ACC112 (cell line): ENCODE results near the gene CCDC188.

Experiments used
- H2AFZ ChIP-seq: fragments of 200-600 bp; sonication (generic); one replicate; pipeline ENCODE4 v1.6.0; 2017; ENCODE audit warnings: antibody characterized with exemption, low read length; ENCODE audit not compliant: unreplicated experiment
- H3K27ac ChIP-seq: fragments of 200-600 bp; sonication (generic); 2 replicates; pipeline ENCODE4 v1.5.1; 2014; ENCODE audit warnings: low read depth, mild to moderate bottlenecking, antibody characterized with exemption, low read length, moderate library complexity
- H3K27me3 ChIP-seq: fragments of 200-600 bp; sonication (generic); 2 replicates; pipeline ENCODE4 v1.6.1; 2014; ENCODE audit warnings: mild to moderate bottlenecking, antibody characterized with exemption, low read length, moderate library complexity, mixed read lengths; ENCODE audit not compliant: insufficient read depth
- H3K36me3 ChIP-seq: fragments of 200-600 bp; sonication (generic); 2 replicates; pipeline ENCODE4 v1.6.1; 2016; ENCODE audit warnings: mild to moderate bottlenecking, antibody characterized with exemption, low read length, moderate library complexity, mixed read lengths; ENCODE audit not compliant: insufficient read depth
- H3K4me1 ChIP-seq: fragments of 200-600 bp; sonication (generic); one replicate; pipeline ENCODE4 v1.6.1; 2016; ENCODE audit warnings: low read length, mixed read lengths; ENCODE audit not compliant: insufficient read depth, unreplicated experiment, control insufficient read depth
- H3K4me3 ChIP-seq: fragments of 200-600 bp; sonication (generic); 2 replicates; pipeline ENCODE4 v1.5.1; 2014; ENCODE audit warnings: mild to moderate bottlenecking, low read depth, low read length
- H3K79me2 ChIP-seq: fragments of 200-600 bp; sonication (generic); one replicate; pipeline ENCODE4 v1.6.0; 2016; ENCODE audit warnings: low read length; ENCODE audit not compliant: control insufficient read depth, unreplicated experiment, insufficient read depth

CCDC188 gene

DNA sequence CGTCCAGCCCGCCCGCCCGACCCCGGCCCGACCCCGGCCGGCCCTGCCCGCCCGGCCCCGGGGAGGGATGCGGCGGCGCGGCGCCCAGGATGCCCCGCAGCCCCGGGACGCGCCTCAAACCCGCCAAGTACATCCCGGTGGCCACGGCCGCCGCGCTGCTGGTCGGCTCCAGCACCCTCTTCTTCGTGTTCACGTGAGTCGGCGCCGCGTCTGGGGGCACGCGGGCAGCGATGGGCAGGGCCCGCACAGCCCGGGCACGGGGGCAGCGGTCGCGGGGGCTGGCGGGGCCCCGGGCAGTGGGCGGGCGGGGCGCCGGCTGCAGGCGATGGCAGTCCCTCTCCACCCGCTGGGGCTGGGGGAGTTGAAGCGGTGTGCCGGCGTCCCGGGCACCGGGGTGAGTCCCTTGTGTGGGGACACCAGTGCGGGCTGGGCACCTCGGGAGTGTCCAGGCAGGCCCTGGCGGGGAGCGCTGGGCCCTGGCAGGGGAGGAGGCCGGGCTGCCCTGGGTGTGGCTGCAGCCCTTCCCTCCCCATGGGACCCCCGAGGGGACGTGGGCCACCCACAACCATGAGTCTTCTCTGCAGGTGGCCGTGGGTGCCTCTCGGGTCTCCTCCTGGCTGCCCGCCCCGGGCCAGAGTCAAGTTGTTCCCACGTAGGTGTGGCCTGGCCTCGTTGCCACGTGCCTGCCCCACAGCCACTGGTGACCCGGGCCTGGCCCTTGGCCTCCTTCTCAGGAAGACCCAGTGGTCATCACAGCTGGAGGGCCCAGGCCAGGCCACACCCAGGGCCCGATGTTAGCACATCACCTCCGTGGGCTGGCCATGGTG is 18.8 kb downstream of the CCDC188 start:
- Histone ChIP-seq H2AFZ (peak overlapping the region; percentile 60), H3K4me1 (peaks cover 6% of the 10 kb centered on the region), H3K36me3 (no peaks in the 10 kb centered on the region), H3K4me3 (peak overlapping the region; percentile 90), H3K27me3 (no peaks in the 10 kb centered on the region), H3K79me2 (peaks cover 32% of the 10 kb centered on the region), H3K27ac (no peak overlapping the region)

DNA sequence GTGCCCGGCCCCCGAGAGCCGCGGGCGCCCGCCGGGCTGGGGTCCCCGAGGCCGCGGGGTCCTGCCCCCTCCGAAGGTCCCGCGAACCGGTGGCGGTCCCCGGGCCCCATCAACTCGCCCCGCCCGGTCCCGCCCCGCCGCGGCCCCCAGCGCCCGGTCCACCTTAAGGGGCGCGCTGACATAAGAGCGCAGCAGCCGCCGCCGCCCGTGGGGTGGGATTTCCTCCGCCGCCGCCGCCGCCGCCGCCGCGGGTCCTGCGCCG is 19.3 kb downstream of the CCDC188 start, which contains the start of gene ZDHHC8:
ZDHHC8 (plus strand) TSS at position 208 of the 262 bp plus-strand sequence. CDS start 144 bp downstream, outside the sequence.
- peak within 1 kb of the TSS; percentile 90 for H3K4me3 ChIP-seq
- no peak within 1 kb of the TSS for H3K27ac ChIP-seq
- peak within 1 kb of the TSS; percentile 60 for H2AFZ ChIP-seq
- H3K79me2 ChIP-seq = peaks cover 32% of the 10 kb centered on the region
- H3K36me3 ChIP-seq = no peaks in the 10 kb centered on the region
- H3K4me1 ChIP-seq = peaks cover 6% of the 10 kb centered on the region
- H3K27me3 ChIP-seq = no peaks in the 10 kb centered on the region

DNA sequence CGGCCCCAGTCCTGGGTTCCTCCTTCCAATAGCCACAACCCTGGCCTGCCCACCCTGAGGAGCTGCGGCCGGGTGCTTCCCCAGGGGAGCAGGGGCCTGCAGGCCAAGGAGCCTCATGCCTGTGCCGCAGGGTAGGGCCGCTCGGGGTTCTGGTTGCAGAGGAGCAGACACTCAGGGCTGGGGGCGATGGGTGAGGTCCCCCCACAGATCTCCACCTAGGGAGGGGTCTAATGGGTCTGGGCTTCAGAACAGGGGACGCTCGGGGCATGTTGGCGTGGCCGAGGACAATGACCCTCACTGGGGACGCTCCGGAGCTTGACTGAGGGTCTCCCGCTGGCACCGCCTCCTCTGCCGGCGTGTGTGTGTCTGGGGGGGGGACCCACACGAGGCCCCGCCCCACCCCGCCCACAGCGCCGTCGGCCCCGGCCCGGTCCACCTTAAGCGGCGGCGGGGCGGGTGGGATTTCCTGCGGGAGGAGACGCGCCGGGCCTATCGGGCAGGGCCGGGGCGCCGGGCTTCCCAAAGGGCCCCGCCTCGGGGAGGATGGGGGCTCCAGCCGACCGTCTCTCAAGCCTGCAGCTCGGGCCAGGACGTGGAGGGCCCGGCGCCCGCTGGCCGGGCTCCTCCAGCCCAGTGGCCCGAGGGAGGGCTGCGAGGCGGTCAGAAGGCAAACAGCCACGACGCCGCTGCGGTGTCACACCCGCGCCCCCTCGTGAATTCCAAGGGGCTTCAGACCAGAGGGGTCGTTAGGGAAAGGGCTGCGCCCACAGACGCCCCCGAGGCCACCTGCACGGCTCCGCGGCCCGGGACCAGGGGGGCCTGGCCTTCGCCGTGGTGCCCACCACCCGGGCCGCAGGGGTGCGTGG is 19.9 kb downstream of the CCDC188 start:
- peak overlapping the region; percentile 82 for H3K4me3 ChIP-seq

DNA sequence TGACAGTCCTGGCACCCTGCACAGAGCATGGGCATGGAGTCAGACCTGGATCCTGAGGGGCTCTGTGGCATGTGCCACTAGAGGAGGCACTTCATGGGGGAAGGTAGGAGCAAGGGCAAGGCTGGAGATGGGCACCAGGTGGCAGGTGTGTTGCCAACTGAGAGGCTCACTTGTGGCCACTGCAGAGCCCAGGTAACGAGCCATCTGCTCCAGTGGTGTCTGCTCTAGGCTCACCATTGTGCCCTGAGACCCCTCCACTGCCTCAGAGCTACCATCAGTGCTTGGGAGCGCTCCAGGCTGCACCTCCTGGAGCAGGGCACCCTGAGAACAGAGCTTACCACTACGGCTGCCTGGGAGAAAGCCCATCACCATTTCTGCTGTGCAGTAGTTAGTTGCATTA is 20.5 kb downstream of the CCDC188 start:
- Histone ChIP-seq H3K4me1 (peaks cover 6% of the 10 kb centered on the region), H3K27me3 (no peaks in the 10 kb centered on the region), H3K4me3 (no peak overlapping the region), H3K27ac (no peak overlapping the region), H2AFZ (no peak overlapping the region), H3K79me2 (peaks cover 22% of the 10 kb centered on the region), H3K36me3 (no peaks in the 10 kb centered on the region)

More for the DNA sequence above, 19.9 kb downstream of the CCDC188 start:
- Histone ChIP-seq H3K27me3 (no peaks in the 10 kb centered on the region), H3K27ac (no peak overlapping the region), H3K79me2 (peaks cover 27% of the 10 kb centered on the region), H2AFZ (peak overlapping the region; percentile 14), H3K4me1 (peaks cover 6% of the 10 kb centered on the region), H3K36me3 (no peaks in the 10 kb centered on the region)

DNA sequence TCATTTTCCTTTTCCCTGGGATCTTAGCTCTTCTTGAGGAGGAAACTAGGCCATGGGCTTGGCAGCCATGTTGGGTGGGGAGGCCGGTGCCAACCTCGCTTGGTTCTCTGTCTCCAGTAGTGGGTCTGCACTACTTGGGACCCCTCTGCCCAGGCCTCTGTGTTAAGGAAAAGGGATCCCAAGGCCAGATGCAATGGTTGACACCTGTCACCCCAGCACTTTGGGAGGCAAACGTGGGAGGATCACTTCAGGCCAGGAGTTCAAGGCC is 21.2 kb downstream of the CCDC188 start:
- peaks cover 6% of the 10 kb centered on the region for H3K4me1 ChIP-seq
- no peak overlapping the region for H3K27ac ChIP-seq
- H3K4me3 ChIP-seq = no peak overlapping the region
- H3K27me3 ChIP-seq = no peaks in the 10 kb centered on the region
- no peak overlapping the region for H2AFZ ChIP-seq
- peaks cover 19% of the 10 kb centered on the region for H3K79me2 ChIP-seq
- no peaks in the 10 kb centered on the region for H3K36me3 ChIP-seq

DNA sequence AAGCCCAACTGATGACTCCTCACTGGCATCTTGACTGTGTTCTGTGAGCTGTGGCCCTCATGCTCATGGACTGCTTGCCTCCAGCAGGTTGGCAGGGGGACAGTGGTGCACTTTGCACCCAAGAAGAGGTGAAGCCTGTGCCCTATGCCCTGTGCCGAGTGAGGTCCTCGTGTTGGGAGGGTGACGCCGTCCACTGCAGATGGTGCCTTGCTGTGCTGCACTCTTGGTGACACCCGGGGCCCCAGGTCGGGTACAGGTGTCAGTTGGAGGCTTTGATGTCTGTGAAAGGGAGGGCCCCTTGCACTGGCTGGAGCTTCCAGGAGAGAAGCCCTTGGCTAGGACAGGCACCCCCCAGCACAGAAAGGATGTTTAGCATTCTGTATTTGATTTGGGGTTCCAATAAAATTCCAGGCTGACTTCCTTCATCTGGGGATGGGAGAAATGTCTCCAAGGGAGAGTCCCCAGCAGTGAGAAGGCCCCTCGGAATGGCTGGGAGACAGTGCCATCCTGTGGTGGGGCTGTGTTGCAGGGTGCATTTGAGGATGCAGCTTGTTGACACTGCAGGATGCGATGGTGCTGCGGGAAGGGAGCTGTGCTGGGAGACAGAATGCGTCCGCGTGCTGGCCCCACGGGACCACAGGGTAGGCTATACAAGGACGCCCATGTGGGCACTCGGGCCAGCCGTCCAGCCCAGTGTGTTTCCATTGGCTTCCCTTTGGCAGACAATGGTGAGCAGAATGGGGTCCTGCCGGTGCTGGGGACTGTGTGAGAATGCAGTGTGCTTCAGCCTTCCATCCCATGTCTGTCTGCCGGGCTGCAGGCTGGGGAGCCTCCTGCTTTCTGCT is 21.7 kb downstream of the CCDC188 start:
- Histone ChIP-seq H3K4me3 (no peak overlapping the region), H3K27me3 (no peaks in the 10 kb centered on the region), H3K79me2 (peaks cover 14% of the 10 kb centered on the region), H3K27ac (no peak overlapping the region), H3K36me3 (no peaks in the 10 kb centered on the region), H2AFZ (no peak overlapping the region), H3K4me1 (peaks cover 6% of the 10 kb centered on the region)

DNA sequence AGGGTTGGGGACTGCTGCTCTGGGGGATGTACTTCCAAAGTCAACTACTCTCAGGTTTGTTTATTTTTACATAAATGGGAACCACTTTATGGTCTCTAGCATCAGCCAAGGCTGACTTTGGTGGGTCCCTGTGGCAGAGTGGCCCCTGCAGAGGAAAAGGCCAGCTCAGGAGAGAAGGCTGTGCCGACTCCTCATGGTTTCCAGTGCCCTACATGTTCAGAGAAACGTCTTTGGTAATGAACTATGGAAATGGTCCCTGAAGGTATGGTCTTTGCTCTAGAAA is 22.3 kb downstream of the CCDC188 start:
- Histone ChIP-seq H2AFZ (no peak overlapping the region), H3K27me3 (no peaks in the 10 kb centered on the region), H3K27ac (no peak overlapping the region), H3K36me3 (no peaks in the 10 kb centered on the region), H3K79me2 (peaks cover 14% of the 10 kb centered on the region), H3K4me3 (no peak overlapping the region), H3K4me1 (peaks cover 6% of the 10 kb centered on the region)

DNA sequence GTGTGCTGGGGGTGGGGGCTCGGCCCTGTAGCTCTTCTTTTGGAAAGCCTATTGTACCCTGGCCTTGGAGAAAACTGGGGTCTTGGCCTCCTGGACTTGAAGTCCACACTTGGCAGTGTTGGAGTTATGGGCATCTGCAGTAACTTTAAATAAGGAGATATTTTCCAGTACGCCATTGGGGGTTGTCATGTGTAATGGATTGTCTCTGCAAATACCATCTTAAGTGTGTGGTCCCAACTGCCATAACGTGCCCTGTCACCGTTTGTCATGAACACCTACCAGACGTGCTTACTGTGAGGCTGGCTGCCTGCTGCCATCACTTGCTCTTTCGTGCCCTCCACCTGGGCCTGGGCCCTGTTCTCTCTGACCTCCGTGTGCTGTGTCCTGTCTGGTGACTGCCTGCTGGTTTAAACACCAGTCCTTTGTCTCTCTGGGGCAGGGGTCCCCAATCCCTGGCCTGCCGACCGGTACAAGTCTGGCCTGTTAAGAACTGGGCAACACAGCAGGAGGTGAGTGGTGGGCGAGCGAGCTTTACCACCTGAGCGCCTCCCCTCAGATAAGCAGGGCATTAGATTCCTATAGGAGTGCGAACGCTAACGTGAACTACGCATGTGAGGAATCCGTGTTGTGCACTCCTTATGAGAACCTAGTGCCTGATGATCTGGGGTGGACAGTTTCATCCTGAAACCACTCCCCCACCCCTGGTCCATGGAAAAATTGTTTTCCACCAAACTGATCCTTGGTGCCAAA is 22.8 kb downstream of the CCDC188 start:
- H3K79me2 ChIP-seq = peaks cover 13% of the 10 kb centered on the region
- no peaks in the 10 kb centered on the region for H3K36me3 ChIP-seq
- no peak overlapping the region for H3K27ac ChIP-seq
- H3K4me1 ChIP-seq = peaks cover 4% of the 10 kb centered on the region
- H2AFZ ChIP-seq = no peak overlapping the region
- no peak overlapping the region for H3K4me3 ChIP-seq
- H3K27me3 ChIP-seq = no peaks in the 10 kb centered on the region

DNA sequence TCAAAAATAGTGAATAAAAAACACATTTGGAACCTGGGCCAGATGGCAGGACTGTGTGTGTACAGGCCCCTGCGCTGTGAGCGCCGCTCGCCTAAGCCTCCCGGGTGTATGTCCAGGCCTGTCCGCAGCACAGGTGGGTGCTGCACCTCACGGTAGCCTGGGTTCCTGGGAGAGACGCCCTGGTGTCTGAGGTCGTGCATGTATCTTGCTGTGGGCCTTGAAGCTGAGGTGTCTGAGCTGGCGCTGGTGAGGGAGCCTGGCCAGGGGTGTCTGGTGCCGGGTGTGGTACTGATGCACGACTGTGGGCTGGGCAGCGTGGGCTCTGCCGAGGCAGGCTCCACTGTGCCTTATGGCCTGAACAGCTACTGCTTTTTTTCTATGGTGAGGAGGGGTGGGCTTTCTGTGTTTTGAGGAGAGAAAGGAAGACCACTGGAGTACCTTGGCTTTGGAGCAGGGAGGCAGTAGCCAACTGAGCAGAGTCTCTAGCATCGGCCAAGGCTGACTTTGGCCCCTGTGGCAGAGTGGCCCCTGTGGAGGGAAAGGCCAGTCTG is 23.5 kb downstream of the CCDC188 start:
- Histone ChIP-seq H2AFZ (no peak overlapping the region), H3K79me2 (peaks cover 7% of the 10 kb centered on the region), H3K27me3 (no peaks in the 10 kb centered on the region), H3K27ac (no peak overlapping the region), H3K4me3 (no peak overlapping the region), H3K36me3 (no peaks in the 10 kb centered on the region), H3K4me1 (no peaks in the 10 kb centered on the region)
